Hepatic stellate cell (primary cell): Measurements from ENCODE around the gene CAST.
"Not testable (repeated sequence)": the region's sequence is repeated elsewhere in the genome, so short reads cannot be mapped to it uniquely, and the experiment has no call there.

Experiments used
- DNase-seq: peaks from one replicate; pipeline ENCODE4 v3.0.0; 2011; ENCODE audit warnings: low spot score

The CAST gene

DNA sequence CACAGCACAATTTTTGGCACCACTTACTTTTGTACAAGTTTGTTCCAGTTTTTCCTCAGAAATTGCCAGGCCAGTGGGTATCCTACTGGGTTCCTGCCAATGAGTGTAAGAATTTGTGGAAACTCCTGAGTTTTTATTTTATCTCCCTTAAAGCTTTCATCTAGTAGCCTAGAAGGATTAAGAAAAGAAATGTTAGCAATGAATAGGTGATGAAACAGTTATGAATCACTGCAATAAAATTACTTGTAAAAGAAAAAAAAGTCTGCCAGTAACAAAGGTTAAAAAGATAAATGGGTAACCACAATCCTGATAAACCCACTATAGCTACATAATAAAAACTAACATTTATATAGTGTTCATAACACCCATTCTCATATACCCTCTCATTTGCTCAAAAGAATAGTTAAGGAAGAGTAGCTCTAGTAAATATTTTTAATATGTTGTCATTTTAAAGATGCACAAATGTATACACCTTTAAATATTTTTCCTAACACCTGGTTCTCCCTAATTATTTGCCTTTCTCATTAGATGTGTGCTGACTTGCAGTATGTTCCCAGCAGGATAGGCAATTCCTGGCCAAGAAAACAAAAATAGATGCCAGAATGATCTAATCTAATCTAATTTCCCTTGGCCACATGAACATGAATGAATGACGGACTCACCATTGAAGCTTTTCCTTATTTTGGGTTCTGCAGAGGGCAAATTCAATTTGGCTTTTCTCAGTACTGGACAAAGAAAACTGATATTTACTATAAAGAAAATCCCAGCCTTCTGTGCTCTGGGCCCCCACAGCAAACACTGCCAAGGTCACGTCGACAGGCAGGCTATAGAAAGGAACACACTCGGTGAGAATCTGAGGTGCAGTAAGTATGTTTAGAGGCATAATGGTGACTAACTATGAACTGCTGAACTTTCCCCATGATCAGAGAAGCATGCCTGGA lies 119.1 kb downstream of the CAST start:
- DNase-seq: peak; percentile 4

DNA sequence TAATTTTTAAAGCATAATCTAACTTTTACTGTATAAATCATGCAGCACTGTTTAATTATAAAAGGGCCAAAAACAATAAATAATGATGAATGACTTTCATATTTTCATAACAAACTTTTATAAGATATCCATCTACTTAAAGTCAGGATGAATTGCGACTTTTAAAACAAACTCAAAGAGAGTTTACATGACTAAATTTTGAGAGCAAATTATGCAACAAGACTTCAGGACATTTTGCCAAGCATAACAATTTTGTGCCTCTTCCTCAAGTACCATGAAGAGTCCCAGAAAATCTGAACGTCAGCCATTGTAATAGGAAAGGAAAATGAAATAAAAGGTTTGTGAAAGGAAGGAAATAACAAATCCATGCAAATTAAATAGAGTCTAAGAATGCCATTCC lies 121.2 kb downstream of the CAST start:
- no peak for DNase-seq

DNA sequence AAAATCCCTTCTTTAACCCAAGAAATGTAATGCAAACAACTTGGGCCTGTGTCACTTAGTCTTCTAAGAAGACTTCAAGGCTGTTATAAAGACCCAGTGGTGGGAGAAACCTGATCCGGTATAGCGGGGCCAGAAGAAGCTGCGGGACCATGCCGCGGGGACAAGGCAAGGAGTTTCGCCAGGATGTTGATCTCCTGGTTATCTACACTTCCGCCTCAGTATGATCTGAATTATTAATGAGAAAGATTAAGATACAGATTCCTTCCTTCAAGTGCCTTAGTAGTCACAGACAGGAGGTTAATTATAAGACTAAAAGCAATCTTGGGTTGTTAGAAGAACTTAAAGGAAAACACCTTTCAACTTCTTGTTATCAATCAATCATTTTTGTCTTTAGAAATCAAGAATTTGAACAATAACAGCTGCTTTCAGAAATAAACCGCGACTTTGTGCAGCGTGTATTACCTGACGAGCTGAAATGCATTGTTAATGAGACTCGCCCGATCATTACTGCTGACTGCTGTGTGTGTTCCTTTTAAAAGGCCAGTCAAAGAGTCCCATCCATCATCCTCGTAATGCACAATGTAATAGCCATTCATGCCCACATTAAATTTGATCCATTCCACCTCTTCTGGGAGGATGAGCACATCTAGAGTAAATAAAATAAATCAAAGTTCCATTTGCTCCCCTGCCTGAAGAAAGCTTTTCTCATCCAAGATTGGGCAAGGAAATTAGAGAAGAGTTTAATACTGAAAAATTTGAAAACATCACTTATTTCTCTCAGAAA lies 123.3 kb downstream of the CAST start:
- no peak for DNase-seq

DNA sequence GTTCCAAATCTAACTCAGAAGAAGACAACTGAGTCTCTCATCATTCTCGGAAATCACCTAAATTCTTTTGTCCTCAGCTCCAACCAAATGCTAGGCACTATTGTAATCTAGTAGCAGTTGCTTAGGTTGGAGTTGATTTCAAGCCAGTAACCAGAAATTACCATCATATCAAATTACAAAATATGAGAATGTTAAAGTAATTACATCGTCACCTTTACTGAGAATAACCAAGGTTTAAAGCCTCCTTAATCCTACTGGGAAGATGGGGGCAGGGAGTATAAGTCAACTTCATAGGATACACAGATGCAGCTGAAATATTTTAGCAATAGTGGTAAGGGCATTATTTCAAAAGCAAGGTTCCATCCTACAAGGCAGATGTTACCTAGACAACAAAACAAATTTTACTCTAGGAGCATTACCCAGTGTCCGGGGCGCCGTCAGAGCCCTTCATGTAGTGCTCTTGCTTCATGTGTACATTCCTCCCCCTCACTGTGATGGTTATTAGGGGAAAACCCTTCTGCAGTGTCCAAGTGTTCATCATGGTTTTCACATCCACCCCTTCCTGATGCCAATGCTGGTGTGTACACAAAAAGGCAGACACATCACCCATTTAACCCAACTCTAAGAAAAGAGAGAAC lies 126.1 kb downstream of the CAST start:
- DNase-seq: no peak

- no peak for DNase-seq
These were observed 127.7 kb downstream of the CAST start for GRCh38 chr5:96789794-96790330.

DNA sequence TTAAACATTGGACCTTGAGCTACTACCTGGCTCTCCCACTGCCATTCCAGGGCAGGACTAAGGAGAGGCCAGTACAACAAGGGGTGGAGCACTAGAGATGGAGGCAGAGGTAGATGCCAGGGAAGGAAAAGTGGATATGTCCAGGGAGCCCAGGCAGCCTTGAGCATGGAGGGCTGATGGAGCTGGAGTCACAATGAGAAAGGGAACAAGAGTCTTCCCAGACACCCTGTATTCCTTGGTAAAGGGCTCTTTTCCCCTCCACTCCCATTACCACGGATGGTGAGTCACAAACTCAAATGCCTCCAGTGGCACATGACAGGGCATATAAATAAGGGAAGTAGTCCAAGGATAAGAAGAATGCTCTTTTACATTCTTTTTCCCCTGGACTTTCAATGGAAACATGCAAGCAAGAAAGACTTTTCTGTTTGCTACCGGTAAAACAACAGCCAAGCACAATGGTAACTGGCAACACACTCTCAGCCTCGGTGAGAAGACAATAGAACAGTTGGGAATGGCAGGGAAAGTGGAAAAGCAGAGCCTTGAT lies 128.9 kb downstream of the CAST start:
- peak; percentile 22 for DNase-seq

GRCh38 chr5:96794757-96795156 lies 132.6 kb downstream of the CAST start:
- no peak for DNase-seq

- no peak for DNase-seq
These were observed 133.4 kb downstream of the CAST start for GRCh38 chr5:96795626-96796025.

DNA sequence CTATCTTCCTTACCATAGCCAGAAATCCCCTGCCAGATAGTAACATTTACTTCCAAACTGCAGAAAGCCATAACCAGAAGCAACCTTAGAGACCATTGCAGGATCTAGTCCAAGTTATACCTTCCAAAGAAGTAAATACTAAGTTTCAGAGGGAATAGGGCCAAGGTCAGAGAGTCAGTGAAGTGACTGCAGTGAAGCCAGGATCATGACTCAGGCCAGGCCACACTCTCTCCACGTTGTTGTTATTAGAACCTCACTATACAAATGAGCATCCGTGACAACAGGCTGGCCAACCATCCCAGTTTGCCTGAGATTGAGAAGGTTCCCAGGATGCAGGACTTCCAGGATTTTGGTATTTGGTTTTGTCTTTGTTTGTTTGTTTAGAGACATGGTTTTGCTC lies 134.3 kb downstream of the CAST start:
- DNase-seq: no peak

DNA sequence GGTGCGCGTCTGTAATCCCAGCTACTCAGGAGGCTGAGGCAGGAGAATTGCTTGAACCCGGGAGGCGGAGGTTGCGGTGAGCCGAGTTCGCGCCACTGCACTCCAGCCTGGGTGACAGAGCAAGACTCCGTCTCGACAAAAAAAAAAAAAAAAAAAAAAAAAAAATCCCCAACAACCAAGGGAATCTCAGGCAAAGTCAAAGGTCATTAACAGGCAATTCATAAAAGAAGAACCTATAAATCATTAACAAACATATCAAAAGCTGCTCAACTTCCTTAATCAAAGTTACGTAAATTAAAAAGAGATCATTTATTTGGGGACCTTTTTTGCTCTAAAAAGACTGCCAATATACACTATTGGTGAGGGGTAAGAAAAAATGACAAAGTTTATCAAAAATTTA lies 139.5 kb downstream of the CAST start:
- not testable (repeated sequence) for DNase-seq

GRCh38 chr5:96807075-96807654 lies 145.0 kb downstream of the CAST start:
- peak; percentile 69 for DNase-seq

DNA sequence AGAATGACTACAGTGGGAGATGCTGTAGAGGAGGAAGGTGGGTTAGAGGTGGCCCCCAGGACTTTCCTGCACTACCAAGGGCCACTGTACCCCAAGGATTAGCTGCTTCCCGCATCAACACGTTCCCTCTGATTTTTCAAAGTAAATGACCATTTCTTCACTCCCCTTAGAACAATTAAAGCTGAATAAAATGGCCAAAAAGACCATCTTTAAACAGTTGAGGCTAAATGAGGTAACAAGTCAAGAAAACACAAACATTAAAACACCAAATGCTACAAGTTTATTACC lies 146.3 kb downstream of the CAST start:
- DNase-seq: no peak

DNA sequence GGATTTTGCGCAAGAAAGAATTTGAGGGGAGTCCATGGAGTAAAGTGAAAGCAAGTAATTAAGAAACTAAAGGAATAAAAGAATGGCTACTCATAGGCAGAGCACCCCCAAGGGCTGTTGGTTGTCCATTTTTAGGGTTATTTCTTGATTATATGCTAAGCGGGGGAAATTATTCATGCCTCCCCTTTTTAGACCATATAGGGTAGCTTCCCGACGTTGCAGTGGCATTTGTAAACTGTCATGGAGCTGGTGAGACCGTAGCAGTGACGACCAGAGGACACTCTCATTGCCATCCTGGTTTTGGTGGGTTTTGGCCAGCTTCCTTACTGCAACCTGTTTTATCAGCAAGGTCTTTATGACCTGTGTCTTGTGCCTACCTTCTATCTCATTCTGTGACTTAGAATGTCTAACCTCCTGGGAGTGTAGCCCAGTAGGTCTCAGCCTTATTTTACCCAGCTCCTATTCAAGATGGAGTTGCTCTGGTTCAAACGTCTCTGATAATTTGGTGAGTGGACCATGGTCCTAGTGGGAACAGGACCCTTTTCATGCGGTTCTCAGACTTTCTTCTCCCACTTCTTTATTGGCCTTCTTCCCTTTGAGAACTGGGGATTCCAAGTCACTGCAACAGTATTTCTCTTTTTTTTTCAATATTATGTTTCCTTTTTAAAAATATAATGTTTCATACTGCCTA lies 146.8 kb downstream of the CAST start:
- no peak for DNase-seq

DNA sequence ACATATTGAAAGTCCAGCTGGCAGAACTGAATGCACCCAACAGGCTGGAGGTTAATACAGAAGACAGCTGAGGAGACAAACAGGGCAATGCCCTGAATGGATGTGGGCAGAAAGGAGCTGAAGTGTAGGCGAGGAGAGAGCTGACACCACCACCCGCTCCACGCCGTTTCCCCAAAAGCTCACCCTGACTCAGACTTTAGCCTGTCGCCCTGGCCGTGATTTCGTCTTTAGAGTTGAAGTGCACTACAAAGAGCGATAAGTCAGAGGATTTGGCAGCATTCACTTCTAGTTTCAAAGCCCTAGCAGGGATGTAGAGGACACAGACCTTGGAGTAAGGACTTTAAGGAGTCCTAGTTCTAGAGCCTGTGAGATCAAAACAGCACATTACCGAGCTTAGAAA lies 147.7 kb downstream of the CAST start:
- DNase-seq: no peak

- no peak for DNase-seq
These were observed 150.7 kb downstream of the CAST start for GRCh38 chr5:96812851-96813250.

DNA sequence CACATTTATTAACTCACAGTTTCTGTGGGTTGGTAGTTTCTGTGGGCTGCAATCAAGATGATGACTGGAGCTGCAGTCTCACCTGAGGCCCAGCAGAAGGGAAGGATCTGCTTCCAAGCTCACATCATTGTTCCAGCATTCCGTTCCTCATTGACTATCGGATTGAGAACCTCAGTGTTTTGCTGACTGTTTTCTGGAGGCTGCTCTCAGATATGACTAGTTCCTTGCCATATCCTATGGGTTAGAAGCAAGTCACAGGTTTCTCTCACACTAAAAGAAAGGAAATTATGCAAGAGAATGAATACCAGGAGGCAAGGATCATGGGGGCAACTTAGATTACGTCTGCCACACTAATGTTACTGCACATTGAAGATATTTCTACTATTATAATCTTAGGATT lies 151.9 kb downstream of the CAST start:
- DNase-seq: no peak

- no peak for DNase-seq
These were observed 154.3 kb downstream of the CAST start for GRCh38 chr5:96816411-96816939.

GRCh38 chr5:96816991-96817390 lies 154.8 kb downstream of the CAST start:
- DNase-seq: no peak

DNA sequence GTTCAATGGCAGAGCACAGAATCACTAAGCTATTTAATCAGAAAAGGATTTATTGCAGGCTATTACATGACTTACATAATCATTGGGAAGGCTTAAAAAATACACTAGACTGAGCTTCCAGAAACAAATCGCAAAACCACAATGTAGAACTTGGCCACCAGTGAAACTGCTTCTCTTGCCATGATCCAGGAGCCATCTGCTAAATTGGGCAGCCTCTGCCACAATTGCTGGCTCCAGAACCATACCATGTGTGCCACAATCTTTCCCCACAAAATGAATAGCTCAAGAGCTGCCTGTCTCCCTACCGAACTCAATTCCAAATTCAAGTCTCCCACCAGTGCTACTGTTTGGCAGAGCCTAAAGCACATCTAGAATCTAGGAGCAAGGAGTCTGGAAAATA lies 155.3 kb downstream of the CAST start:
- DNase-seq: no peak

DNA sequence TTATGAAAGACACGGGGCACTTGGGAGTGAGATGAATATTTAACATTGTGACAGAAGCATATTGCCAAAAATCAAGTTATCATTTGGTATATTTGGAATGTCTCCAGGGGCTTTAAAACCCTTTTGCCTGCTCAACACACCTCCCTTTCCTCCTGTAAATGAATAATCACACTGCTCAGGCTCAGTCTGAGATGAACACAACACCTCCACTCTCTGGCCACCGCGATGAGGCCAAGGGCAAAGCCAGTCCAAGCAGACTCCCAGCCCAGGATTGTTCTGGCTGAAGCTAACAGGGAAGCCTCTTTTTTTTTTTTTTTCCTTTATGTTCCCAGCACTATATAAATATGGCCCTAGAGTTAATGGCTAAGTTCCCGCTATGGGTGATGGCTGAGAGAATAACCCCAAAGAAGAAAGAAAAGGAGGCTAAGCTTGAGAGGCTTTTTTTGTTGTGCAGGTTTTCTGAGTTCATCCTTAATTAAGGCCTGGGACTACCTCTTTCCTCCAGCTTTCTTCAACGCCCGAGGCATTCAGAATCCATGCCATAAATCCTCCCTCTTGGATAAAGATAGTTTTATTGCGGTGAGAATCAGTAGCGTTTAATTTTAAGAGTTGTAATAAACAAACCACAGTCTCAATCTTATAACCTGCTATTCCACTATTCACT lies 156.1 kb downstream of the CAST start:
- no peak for DNase-seq

GRCh38 chr5:96819806-96820205 lies 157.6 kb downstream of the CAST start:
- no peak for DNase-seq
